CD14-positive monocyte (primary cell): ENCODE measurements around the gene CTCF. TPM values are rescaled to one million over a fixed set of nuclear protein-coding genes. Genes with fewer than 3 reads are reported as not detected.

Source experiments
- DNase-seq, 3 donors: peaks; one replicate each; pipeline ENCODE4 v3.0.0-alpha.2; 2011 to 2022
- H2AFZ ChIP-seq: 2 replicates; pipeline ENCODE4 v1.6.0; 2012; ENCODE audit warnings: mild to moderate bottlenecking, low read depth, low read length, inconsistent platforms; ENCODE audit not compliant: insufficient read depth, poor library complexity, severe bottlenecking
- H3K27ac ChIP-seq, 2 donors: 1 replicate in 1 of 2; 2 replicates in 1 of 2; pipeline ENCODE4 v1.5.1; 2012 to 2013; ENCODE audit warnings: low read length in 2 of 2, control low read depth in 1 of 2, inconsistent platforms in 1 of 2, low read depth in 1 of 2, mild to moderate bottlenecking in 1 of 2
- H3K27me3 ChIP-seq, 2 donors: one replicate each; pipeline versions ENCODE4 v1.6.0 to v1.6.1; 2011 to 2013; ENCODE audit warnings: low read length in 2 of 2; ENCODE audit not compliant: control insufficient read depth in 2 of 2, insufficient read depth in 2 of 2
- H3K36me3 ChIP-seq, 2 donors: replicated peaks in 1 of 2; 1 replicate in 1 of 2; 2 replicates in 1 of 2; pipeline versions ENCODE4 v1.5.1 to v1.6.1; 2012 to 2013; ENCODE audit warnings: low read length in 2 of 2, control low read depth in 1 of 2, inconsistent platforms in 1 of 2, mild to moderate bottlenecking in 1 of 2; ENCODE audit not compliant: insufficient read depth in 2 of 2, control insufficient read depth in 1 of 2
- H3K4me1 ChIP-seq, 2 donors: 1 replicate in 1 of 2; 2 replicates in 1 of 2; pipeline versions ENCODE4 v1.5.1 to v1.6.1; 2012 to 2013; ENCODE audit warnings: low read length in 2 of 2, control low read depth in 1 of 2, inconsistent platforms in 1 of 2, mild to moderate bottlenecking in 1 of 2, moderate library complexity in 1 of 2; ENCODE audit not compliant: insufficient read depth in 2 of 2, control insufficient read depth in 1 of 2
- H3K4me2 ChIP-seq: replicated peaks from 2 replicates; pipeline ENCODE3; 2012; ENCODE audit warnings: low read length, moderate library complexity, mild to moderate bottlenecking; ENCODE audit not compliant: poor library complexity, severe bottlenecking; ENCODE audit errors: extremely low read depth
- H3K4me3 ChIP-seq, 3 experiments: fragments of 200-600 bp in 1 of 3; sonication (generic) in 1 of 3; replicated peaks in 1 of 3; 1 replicate in 2 of 3; 2 replicates in 1 of 3; pipeline ENCODE4 v1.5.1; 2011 to 2013; ENCODE audit warnings: low read length in 3 of 3, mild to moderate bottlenecking in 3 of 3, control low read depth in 2 of 3, low read depth in 2 of 3, inconsistent platforms in 1 of 3, moderate library complexity in 1 of 3
- H3K79me2 ChIP-seq: 2 replicates; pipeline ENCODE4 v1.6.0; 2012; ENCODE audit warnings: mild to moderate bottlenecking, control low read depth, inconsistent platforms, low read length, moderate library complexity; ENCODE audit not compliant: insufficient read depth
- H3K9ac ChIP-seq: 2 replicates; pipeline ENCODE4 v1.6.0; 2017; ENCODE audit warnings: low read length, mild to moderate bottlenecking; ENCODE audit not compliant: insufficient read depth, poor library complexity, severe bottlenecking
- H3K9me3 ChIP-seq, 2 donors: replicated peaks in 1 of 2; 1 replicate in 1 of 2; 2 replicates in 1 of 2; pipeline versions ENCODE4 v1.5.1 to v1.6.1; 2012 to 2013; ENCODE audit warnings: low read length in 2 of 2, control low read depth in 1 of 2; ENCODE audit not compliant: control insufficient read depth in 1 of 2, insufficient read depth in 1 of 2
- H4K20me1 ChIP-seq: 2 replicates; pipeline ENCODE4 v1.6.0; 2012; ENCODE audit warnings: mild to moderate bottlenecking, low read length, control low read depth, moderate library complexity; ENCODE audit not compliant: insufficient read depth
- H3K27ac Mint-ChIP-seq, 7 donors: one replicate each; pipeline ENCODE4 v1.8.0; 2020; ENCODE audit warnings: mild to moderate bottlenecking in 7 of 7, mixed read lengths in 7 of 7, moderate library complexity in 6 of 7, inconsistent platforms in 2 of 7
- H3K27me3 Mint-ChIP-seq, 3 donors: one replicate each; pipeline ENCODE4 v1.8.0; 2021 to 2022; ENCODE audit warnings: low read depth in 3 of 3, mild to moderate bottlenecking in 3 of 3, mixed read lengths in 3 of 3, moderate library complexity in 3 of 3, inconsistent platforms in 1 of 3
- H3K36me3 Mint-ChIP-seq, 2 donors: one replicate each; pipeline ENCODE4 v1.8.0; 2020; ENCODE audit warnings: mixed read lengths in 2 of 2, inconsistent platforms in 1 of 2, mild to moderate bottlenecking in 1 of 2
- H3K4me1 Mint-ChIP-seq: one replicate; pipeline ENCODE4 v1.8.0; 2020; ENCODE audit warnings: mild to moderate bottlenecking, mixed read lengths
- H3K4me3 Mint-ChIP-seq, 2 donors: one replicate each; pipeline ENCODE4 v1.8.0; 2020; ENCODE audit warnings: mild to moderate bottlenecking in 2 of 2, mixed read lengths in 2 of 2, moderate library complexity in 1 of 2
- H3K9me3 Mint-ChIP-seq, 7 donors: one replicate each; pipeline ENCODE4 v1.8.0; 2020 to 2022; ENCODE audit warnings: mixed read lengths in 7 of 7, mild to moderate bottlenecking in 6 of 7, moderate library complexity in 6 of 7, inconsistent platforms in 2 of 7
- WGBS: methylation state at CpG from one replicate; pipeline ENCODE4 v1.1.5; 2013; ENCODE audit warnings: missing lambda C conversion rate; ENCODE audit not compliant: insufficient coverage; 5-methylcytosine and 5-hydroxymethylcytosine counted together
- intact Hi-C, 2 donors: fragments of 100-400 bp; cut with micrococcal nuclease; formaldehyde crosslinking; loops; one replicate each; pipeline versions ENCODE4 v1.15.0 to v1.15.1; 2023
- polyA plus RNA-seq, 3 donors: library from polyadenylated mRNA; depleted of rRNA in 1 of 3; unstranded in 2 of 3; stranded (reverse) in 1 of 3; fragments of 300-500 nt in 2 of 3; fragments of >200 nt in 1 of 3; fragmentation: Illumina TruSeq in 2 of 3; gene quantifications; 1 replicate in 2 of 3; 2 replicates in 1 of 3; pipeline ENCODE4 v1.2.3, GENCODE V29; 2012 to 2021
- TF ChIP-seq, protein P1 (sequence below): fragments of 200-600 bp; IDR thresholded peaks from one replicate; pipeline ENCODE4 v1.8.0; 2022; ENCODE audit warnings: antibody characterized with exemption, mild to moderate bottlenecking

The CTCF gene
- polyA plus RNA-seq, 3 donors: 8.4 to 29.9 (median 17.7) TPM

DNA sequence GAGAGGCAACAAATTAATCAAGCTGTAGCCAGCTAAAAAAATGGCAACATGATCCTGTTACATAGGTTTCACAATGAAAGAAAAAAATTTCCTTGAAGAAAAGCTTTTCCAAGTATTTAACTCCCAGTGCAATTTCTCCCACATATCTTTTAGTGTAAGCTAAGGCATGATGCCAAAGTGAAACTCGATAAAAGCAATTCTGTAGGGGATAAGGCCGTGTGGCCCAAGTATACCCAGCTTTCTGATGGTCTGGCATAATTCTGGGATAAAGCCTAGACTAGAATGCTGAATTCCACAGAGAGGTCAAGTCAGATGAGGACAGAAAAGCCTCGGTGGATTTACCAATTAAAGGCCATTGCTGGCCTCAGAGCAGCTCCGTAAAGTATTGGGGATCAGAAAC, 36.2 kb downstream of the CTCF start:
- peak overlapping the region in 3 of 7 donors; percentile 0 to 66 (median 35) for H3K27ac Mint-ChIP-seq
- peaks cover 10% of the 10 kb centered on the region for H3K4me1 Mint-ChIP-seq
- no peaks in the 10 kb centered on the region for H3K9me3 Mint-ChIP-seq
- Histone ChIP-seq H2AFZ (no peak overlapping the region), H3K27me3 (no peaks in the 10 kb centered on the region), H3K9ac (no peak overlapping the region), H3K4me2 (no peak overlapping the region), H4K20me1 (peaks cover 90% of the 10 kb centered on the region), H3K36me3 (peaks cover 4 to 27% of the 10 kb centered on the region in 2 donors), H3K27ac (no peak overlapping the region), H3K9me3 (no peaks in the 10 kb centered on the region), H3K4me1 (peaks cover 6 to 9% of the 10 kb centered on the region in 2 donors), H3K4me3 (no peak overlapping the region), H3K79me2 (peaks cover 98% of the 10 kb centered on the region)
- H3K4me3 Mint-ChIP-seq: no peak overlapping the region
- TF ChIP-seq, protein P1, sequence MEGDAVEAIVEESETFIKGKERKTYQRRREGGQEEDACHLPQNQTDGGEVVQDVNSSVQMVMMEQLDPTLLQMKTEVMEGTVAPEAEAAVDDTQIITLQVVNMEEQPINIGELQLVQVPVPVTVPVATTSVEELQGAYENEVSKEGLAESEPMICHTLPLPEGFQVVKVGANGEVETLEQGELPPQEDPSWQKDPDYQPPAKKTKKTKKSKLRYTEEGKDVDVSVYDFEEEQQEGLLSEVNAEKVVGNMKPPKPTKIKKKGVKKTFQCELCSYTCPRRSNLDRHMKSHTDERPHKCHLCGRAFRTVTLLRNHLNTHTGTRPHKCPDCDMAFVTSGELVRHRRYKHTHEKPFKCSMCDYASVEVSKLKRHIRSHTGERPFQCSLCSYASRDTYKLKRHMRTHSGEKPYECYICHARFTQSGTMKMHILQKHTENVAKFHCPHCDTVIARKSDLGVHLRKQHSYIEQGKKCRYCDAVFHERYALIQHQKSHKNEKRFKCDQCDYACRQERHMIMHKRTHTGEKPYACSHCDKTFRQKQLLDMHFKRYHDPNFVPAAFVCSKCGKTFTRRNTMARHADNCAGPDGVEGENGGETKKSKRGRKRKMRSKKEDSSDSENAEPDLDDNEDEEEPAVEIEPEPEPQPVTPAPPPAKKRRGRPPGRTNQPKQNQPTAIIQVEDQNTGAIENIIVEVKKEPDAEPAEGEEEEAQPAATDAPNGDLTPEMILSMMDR: no peak
- no peak for DNase-seq
- intact Hi-C loops: no loop called here
- peaks cover 18 to 29% of the 10 kb centered on the region in 2 donors for H3K36me3 Mint-ChIP-seq
- peaks cover 0 to 2% (median 1%) of the 10 kb centered on the region in 3 donors for H3K27me3 Mint-ChIP-seq
- 100% methylated on average over 4 of the region's 4 CpGs for WGBS

DNA sequence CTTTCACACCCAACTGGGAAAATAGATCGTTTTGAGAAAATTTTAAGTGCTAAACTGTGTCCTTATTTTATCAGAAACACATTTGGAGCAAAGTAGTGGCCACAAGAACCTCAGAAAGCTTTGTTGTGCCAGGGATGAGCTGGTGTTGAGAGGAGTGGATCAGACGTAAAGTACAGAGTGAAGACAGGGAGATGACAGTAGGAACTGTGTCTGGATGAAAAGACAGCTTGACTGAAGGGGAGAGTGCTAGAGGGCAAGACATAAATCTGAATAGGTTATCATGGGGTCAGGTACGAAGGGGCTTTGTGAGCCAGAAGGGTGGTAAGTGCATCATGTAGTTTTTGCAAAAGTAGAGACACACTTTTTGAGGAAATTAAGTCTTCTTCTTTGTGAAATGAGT, 43.3 kb downstream of the CTCF start:
- H3K36me3 Mint-ChIP-seq: peaks cover 1 to 10% of the 10 kb centered on the region in 2 donors
- WGBS: 90% methylated on average over 2 of the region's 3 CpGs
- intact Hi-C loops: no loop called here
- H3K4me3 ChIP-seq: no peak overlapping the region
- H3K4me1 ChIP-seq: peaks cover 6 to 9% of the 10 kb centered on the region in 2 donors
- H3K27ac ChIP-seq: peak overlapping the region in 1 of 2 donors; percentile 22
- peaks cover 12% of the 10 kb centered on the region for H3K4me1 Mint-ChIP-seq
- no peaks in the 10 kb centered on the region for H3K9me3 Mint-ChIP-seq
- H3K36me3 ChIP-seq: peaks cover under 1 to 15% of the 10 kb centered on the region in 2 donors
- no peaks in the 10 kb centered on the region for H3K27me3 ChIP-seq
- TF ChIP-seq, protein P1: no peak
- no peak overlapping the region for H2AFZ ChIP-seq
- H3K4me3 Mint-ChIP-seq: no peak overlapping the region
- no peak overlapping the region for H3K4me2 ChIP-seq
- H3K27me3 Mint-ChIP-seq: peaks cover 0 to 2% (median 1%) of the 10 kb centered on the region in 3 donors
- no peak overlapping the region for H3K9ac ChIP-seq
- H3K9me3 ChIP-seq: no peaks in the 10 kb centered on the region
- DNase-seq: no peak
- peaks cover 96% of the 10 kb centered on the region for H3K79me2 ChIP-seq
- peak overlapping the region in 5 of 7 donors; percentile 1 to 45 (median 19) for H3K27ac Mint-ChIP-seq
- H4K20me1 ChIP-seq: peaks cover 91% of the 10 kb centered on the region
